HEK293T (cell line): Measurements from ENCODE around the gene DNA2.
"Not testable (repeated sequence)": the region's sequence is repeated elsewhere in the genome, so short reads cannot be mapped to it uniquely, and the experiment has no call there.

Source experiments
- BHLHE40 ChIP-seq: fragments of 450-650 bp; IDR thresholded peaks from 2 replicates; pipeline ENCODE4 v1.6.1; 2016; ENCODE audit warnings: mild to moderate bottlenecking, moderate library complexity, borderline replicate concordance
- NFRKB ChIP-seq: fragments of 450-650 bp; IDR thresholded peaks from 2 replicates; pipeline ENCODE4 v1.6.1; 2016; ENCODE audit warnings: mild to moderate bottlenecking, moderate library complexity
- ZNF384 ChIP-seq: fragments of 450-650 bp; IDR thresholded peaks from 2 replicates; pipeline ENCODE4 v1.6.1; 2016

DNA sequence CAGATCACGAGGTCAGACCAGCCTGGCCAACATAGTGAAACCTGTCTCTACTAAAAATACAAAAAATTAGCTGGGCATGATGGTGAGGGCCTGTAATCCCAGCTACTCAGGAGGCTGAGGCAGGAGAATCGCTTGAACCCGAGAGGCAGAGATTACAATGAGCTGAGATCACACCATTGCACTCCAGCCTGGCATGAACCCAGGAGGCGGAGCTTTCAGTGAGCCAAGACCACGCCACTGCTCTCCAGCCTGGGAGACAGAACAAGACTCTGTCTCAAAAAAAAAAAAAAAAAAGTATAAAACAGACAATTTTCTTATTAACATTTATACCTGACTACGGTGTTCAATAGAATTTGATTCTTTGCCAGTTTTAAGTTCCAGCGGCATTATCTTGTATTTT, 22.1 kb downstream of the DNA2 start:
- TF ChIP-seq NFRKB, ZNF384, BHLHE40: not testable (repeated sequence)
